ENCODE measurements around the gene GIMAP8.
"Not testable (repeated sequence)": the region's sequence is repeated elsewhere in the genome, so short reads cannot be mapped to it uniquely, and the experiment has no call there.

The GIMAP8 gene

GRCh38 chr7:150448789-150449147 is 1.7 kb upstream of the GIMAP8 start:
- Histone ChIP-seq H3K27ac (peak overlapping the region in 1 of 2 donors; percentile 82), H3K4me3 (no peak overlapping the region)
- no peak for DNase-seq (ENCODE audit: low spot score)
- TF ChIP-seq CTCF (IDR thresholded peaks at IDR 0.05) = peak; percentile 41

GRCh38 chr7:150449206-150449952 is 1.1 kb upstream of the GIMAP8 start:
- no peak for TF ChIP-seq CTCF (IDR thresholded peaks at IDR 0.05)

GRCh38 chr7:150451097-150451793 is 815 bp downstream of the GIMAP8 start:
- DNase-seq (ENCODE audit: low spot score) = no peak
- Histone ChIP-seq H3K4me3 (peak overlapping the region; percentile 69), H3K27ac (peak overlapping the region in 1 of 2 donors; percentile 82)
- TF ChIP-seq CTCF (IDR thresholded peaks at IDR 0.05) = no peak

More at GRCh38 chr7:150449206-150449952, 1.1 kb upstream of the GIMAP8 start:
- Histone ChIP-seq H3K27ac (peak overlapping the region in 1 of 2 donors; percentile 82), H3K4me3 (no peak overlapping the region)
- no peak for DNase-seq (ENCODE audit: low spot score)

GRCh38 chr7:150451833-150452461 is 1.5 kb downstream of the GIMAP8 start:
- Histone ChIP-seq H3K4me3 (peak overlapping the region; percentile 69), H3K27ac (peak overlapping the region in 1 of 2 donors; percentile 82)
- no peak for TF ChIP-seq CTCF (IDR thresholded peaks at IDR 0.05)

GRCh38 chr7:150453181-150453580 is 2.8 kb downstream of the GIMAP8 start:
- peak overlapping the region; percentile 53 for H3K4me3 ChIP-seq
- H3K27ac ChIP-seq = peak overlapping the region in 1 of 2 donors; percentile 45
- no peak for DNase-seq (ENCODE audit: low spot score)
- TF ChIP-seq CTCF (IDR thresholded peaks at IDR 0.05) = no peak

More at GRCh38 chr7:150451833-150452461, 1.5 kb downstream of the GIMAP8 start:
- no peak for DNase-seq (ENCODE audit: low spot score)

- no peak for TF ChIP-seq CTCF (IDR thresholded peaks at IDR 0.05)
- Histone ChIP-seq H3K27ac (peak overlapping the region in 1 of 2 donors; percentile 32), H3K4me3 (peak overlapping the region; percentile 53)
- no peak for DNase-seq (ENCODE audit: low spot score)
Measured at GRCh38 chr7:150453892-150454291, 3.5 kb downstream of the GIMAP8 start.

GRCh38 chr7:150457064-150457463 is 6.6 kb downstream of the GIMAP8 start:
- DNase-seq (ENCODE audit: low spot score); H3K4me3 ChIP-seq; H3K27ac ChIP-seq: not testable (repeated sequence)

Measured in coronary artery (tissue), 2 donors.